ENCODE results near the gene HMGCS1.

HMGCS1 gene

GRCh38 chr5:43281840-43282658 is 31.2 kb downstream of the HMGCS1 start:
- DNase-seq (ENCODE audit: insufficient read length, low spot score): no peak
- TF ChIP-seq, protein P1, sequence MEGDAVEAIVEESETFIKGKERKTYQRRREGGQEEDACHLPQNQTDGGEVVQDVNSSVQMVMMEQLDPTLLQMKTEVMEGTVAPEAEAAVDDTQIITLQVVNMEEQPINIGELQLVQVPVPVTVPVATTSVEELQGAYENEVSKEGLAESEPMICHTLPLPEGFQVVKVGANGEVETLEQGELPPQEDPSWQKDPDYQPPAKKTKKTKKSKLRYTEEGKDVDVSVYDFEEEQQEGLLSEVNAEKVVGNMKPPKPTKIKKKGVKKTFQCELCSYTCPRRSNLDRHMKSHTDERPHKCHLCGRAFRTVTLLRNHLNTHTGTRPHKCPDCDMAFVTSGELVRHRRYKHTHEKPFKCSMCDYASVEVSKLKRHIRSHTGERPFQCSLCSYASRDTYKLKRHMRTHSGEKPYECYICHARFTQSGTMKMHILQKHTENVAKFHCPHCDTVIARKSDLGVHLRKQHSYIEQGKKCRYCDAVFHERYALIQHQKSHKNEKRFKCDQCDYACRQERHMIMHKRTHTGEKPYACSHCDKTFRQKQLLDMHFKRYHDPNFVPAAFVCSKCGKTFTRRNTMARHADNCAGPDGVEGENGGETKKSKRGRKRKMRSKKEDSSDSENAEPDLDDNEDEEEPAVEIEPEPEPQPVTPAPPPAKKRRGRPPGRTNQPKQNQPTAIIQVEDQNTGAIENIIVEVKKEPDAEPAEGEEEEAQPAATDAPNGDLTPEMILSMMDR (IDR thresholded peaks at IDR 0.05; ENCODE audit: insufficient read depth, missing control alignments): no peak
- FAIRE-seq: no peak

DNA sequence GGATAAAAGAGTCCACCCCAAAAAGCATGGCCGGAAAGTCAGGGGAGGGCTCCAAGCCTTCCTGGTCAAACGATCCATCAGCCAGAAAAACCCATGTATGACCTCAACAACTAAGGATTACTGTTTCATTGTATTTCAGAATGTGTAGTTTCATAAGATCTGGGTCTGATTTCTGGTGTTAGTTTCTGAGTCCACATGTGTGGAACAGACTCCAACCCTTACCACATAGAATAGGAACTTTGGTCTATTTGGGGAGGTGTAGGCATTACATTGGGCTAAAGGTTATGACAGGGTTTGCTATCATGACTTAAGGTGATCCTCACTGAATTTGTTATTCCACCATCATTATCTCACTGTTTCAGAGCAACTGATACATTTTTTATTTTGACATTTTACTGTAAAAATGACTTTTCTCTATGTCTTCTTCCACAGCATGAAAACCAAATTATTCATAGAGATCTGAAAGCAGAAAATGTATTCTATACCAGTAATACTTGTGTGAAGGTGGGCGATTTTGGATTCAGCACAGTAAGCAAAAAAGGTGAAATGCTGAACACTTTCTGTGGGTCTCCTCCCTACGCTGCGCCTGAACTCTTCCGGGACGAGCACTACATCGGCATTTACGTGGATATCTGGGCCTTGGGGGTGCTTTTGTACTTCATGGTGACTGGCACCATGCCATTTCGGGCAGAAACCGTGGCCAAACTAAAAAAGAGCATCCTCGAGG is 33.5 kb downstream of the HMGCS1 start:
- FAIRE-seq: no peak
- no peak for DNase-seq (ENCODE audit: insufficient read length, low spot score)
- TF ChIP-seq, protein P1 (IDR thresholded peaks at IDR 0.05; ENCODE audit: insufficient read depth, missing control alignments): no peak

DNA sequence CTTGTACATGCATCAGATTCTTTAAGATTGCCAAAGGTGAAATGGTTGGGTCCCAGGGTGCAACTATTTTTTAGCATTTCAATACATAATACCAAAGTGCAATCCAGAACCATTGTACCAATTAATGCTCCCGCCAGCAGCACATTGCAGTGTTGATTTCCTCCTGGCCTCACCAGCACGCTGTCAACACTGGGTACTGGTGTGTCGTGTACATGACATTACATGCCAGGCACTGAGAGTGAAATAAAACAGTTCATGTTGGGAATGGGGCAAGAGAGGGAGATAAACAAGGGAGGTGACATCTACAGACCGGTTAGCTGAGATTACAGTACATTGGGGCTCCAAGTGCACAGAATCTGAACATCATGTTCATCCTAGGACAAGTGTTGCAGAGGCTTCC is 37.8 kb downstream of the HMGCS1 start:
- FAIRE-seq: no peak
- DNase-seq (ENCODE audit: insufficient read length, low spot score): no peak
- TF ChIP-seq, protein P1 (IDR thresholded peaks at IDR 0.05; ENCODE audit: insufficient read depth, missing control alignments): no peak

DNA sequence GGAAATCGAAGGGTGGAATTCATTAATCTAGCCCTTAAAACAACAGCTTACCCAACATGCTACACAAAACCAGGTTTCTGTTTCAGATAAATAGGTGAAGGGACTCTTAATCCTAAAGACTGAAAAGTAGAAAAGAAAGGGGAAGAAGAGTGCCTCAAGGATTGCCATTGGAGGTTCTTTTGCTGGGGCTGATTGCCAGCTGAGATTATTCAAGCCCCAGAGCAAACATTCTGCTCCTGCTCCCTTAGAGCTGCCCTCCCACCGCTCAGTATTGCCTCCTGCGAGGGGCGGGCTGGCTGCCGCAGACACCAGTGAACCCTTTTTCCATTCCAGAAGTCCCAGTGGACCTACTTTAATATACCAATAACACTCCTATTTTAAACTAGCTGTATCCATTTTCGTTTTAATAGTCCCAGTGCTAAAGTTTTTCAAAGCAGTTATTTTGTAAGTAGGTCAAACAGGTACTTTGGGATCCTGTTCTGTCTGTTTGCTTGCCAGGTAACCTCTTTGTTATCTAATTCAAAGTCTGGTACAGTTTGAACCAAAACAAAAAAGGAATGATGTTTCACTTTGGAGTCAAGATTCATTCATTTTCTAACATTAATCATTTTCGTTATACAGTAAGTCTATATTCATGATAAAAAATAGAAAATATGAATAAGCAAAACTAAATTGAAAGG is 38.6 kb downstream of the HMGCS1 start:
- FAIRE-seq: no peak
- DNase-seq (ENCODE audit: insufficient read length, low spot score): no peak

GRCh38 chr5:43273552-43273951 is 39.7 kb downstream of the HMGCS1 start:
- TF ChIP-seq, protein P1 (IDR thresholded peaks at IDR 0.05; ENCODE audit: insufficient read depth, missing control alignments): no peak
- FAIRE-seq: no peak
- no peak for DNase-seq (ENCODE audit: insufficient read length, low spot score)

More for the DNA sequence above, 38.6 kb downstream of the HMGCS1 start:
- TF ChIP-seq, protein P1 (IDR thresholded peaks at IDR 0.05; ENCODE audit: insufficient read depth, missing control alignments): no peak

DNA sequence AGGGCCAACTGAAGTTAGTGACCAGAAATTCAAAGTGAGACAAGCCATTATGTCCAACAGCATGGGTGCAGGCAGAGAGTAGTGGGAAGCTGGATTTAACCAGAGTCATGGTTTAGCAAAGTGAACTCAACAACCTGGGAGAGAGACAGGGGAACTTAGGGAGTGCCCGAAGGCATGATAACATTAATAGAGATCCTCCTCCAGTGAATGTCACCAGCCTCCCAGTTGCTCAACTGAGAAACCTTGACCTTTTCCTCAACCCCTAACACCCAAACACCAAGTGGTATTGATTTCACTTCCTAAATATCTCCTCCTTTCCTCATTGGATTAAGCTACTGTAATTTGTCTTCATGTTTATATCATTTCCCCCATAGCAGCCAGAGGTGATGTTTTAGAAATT is 42.6 kb downstream of the HMGCS1 start:
- FAIRE-seq: no peak
- TF ChIP-seq, protein P1 (IDR thresholded peaks at IDR 0.05; ENCODE audit: insufficient read depth, missing control alignments): no peak
- DNase-seq (ENCODE audit: insufficient read length, low spot score): no peak
